Panc1 (cell line): ENCODE measurements around the gene PCDH10.

ENCODE experiments used
- CTCF ChIP-seq: fragments of 450-650 bp; IDR thresholded peaks from 2 replicates; pipeline ENCODE4 v1.5.1; 2017; ENCODE audit warnings: mild to moderate bottlenecking
- POLR2AphosphoS5 ChIP-seq: IDR thresholded peaks from 2 replicates; pipeline ENCODE4 v1.6.1; 2012; ENCODE audit warnings: mild to moderate bottlenecking, low read depth, low read length, moderate library complexity
- REST ChIP-seq, 2 experiments: IDR thresholded peaks; 2 replicates each; pipeline ENCODE4 v1.6.1; 2011 to 2012; ENCODE audit warnings: low read depth in 2 of 2, control low read depth in 1 of 2, low read length in 1 of 2, mild to moderate bottlenecking in 1 of 2, moderate library complexity in 1 of 2; ENCODE audit not compliant: insufficient read depth in 1 of 2
- SIN3A ChIP-seq: IDR thresholded peaks from 2 replicates; pipeline ENCODE4 v1.6.1; 2012; ENCODE audit warnings: low read depth, mild to moderate bottlenecking, low read length, moderate library complexity, borderline replicate concordance; ENCODE audit not compliant: insufficient read depth

DNA sequence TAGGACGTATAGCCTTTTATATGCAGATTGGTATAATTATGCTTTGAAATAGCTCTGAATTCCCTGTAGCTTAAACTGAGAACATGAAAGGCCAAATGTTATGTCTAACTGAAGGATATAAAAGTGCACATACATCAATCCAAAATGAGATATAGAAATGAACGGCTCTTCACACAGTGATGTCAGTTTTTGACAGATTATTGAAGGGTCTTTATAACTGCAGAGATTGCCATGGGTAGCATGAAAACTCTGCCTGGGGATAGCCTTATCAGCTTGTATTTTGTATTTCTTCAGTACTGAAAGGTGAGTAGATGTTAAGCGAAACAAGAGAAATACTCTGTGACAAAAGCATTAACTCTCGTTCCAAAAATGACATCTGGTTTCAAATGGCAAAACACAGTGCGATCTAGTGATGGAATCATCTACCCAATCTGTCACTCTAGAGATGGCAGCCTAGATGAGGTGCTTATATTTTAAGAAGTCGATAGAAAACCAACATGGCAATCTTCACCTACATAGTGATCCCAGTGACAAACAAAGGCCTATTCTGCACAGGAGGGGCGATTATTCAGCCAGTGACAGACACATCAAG lies 59.7 kb downstream of the PCDH10 start:
- TF ChIP-seq CTCF (no peak), SIN3A (no peak), POLR2AphosphoS5 (no peak), REST (IDR thresholded peaks at IDR 0.05; ENCODE audit: insufficient read depth in 1 of 2, low read depth in 2 of 2, low read length in 1 of 2) (no peak)
